Thyroid gland (tissue), 4 donors: Measurements from ENCODE around the gene MAP1LC3B.

Source experiments
- POLR2A ChIP-seq, 2 donors: fragments of 450-650 bp; IDR thresholded peaks; one replicate each; pipeline ENCODE4 v1.6.1; 2017; ENCODE audit warnings: antibody characterized with exemption in 2 of 2, mild to moderate bottlenecking in 2 of 2, moderate library complexity in 1 of 2
- TF ChIP-seq, protein P1 (sequence below), 6 experiments: fragments of 200-600 bp in 3 of 6; fragments of 450-650 bp in 3 of 6; sonication (generic) in 3 of 6; IDR thresholded peaks; one replicate each; pipeline ENCODE4 v1.5.1; 2016 to 2019; ENCODE audit warnings: antibody characterized with exemption in 6 of 6, mild to moderate bottlenecking in 2 of 6, inconsistent platforms in 1 of 6, moderate library complexity in 1 of 6

DNA sequence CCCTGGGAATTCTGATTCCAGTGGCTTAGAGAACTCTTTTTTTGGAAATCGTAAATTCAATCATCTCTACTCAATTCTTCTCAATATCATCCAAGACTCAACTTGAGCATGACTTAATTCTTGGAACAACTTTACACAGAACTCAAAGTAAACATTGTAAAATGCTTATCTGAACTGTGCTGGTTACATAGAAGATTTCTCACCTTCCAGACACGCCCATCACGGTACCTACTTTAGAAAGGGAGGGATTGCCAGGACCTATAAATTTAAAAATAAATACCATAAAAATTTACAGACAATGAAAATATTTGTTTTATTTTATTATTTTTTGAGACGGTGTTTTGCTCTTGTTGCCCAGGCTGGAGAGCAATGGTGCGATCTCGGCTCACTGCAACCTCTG is 26.5 kb downstream of the MAP1LC3B start:
- no peak for TF ChIP-seq POLR2A (IDR thresholded peaks at IDR 0.05)
- TF ChIP-seq, protein P1, sequence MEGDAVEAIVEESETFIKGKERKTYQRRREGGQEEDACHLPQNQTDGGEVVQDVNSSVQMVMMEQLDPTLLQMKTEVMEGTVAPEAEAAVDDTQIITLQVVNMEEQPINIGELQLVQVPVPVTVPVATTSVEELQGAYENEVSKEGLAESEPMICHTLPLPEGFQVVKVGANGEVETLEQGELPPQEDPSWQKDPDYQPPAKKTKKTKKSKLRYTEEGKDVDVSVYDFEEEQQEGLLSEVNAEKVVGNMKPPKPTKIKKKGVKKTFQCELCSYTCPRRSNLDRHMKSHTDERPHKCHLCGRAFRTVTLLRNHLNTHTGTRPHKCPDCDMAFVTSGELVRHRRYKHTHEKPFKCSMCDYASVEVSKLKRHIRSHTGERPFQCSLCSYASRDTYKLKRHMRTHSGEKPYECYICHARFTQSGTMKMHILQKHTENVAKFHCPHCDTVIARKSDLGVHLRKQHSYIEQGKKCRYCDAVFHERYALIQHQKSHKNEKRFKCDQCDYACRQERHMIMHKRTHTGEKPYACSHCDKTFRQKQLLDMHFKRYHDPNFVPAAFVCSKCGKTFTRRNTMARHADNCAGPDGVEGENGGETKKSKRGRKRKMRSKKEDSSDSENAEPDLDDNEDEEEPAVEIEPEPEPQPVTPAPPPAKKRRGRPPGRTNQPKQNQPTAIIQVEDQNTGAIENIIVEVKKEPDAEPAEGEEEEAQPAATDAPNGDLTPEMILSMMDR (IDR thresholded peaks at IDR 0.05) = no peak
